Stimulated activated CD4-positive, alpha-beta T cell treated with anti-CD3 and anti-CD28 coated beads, Interleukin-12 subunit alpha, Interleukin-12 subunit beta, amount 100 ng/mL, for 24 hours (primary cell): Measurements from ENCODE around the gene SH3PXD2A.
"Not testable (repeated sequence)": the region's sequence is repeated elsewhere in the genome, so short reads cannot be mapped to it uniquely, and the experiment has no call there.

Experiments
- DNase-seq, 2 experiments: peaks; one replicate each; pipeline ENCODE4 v3.0.0-alpha.2; 2020; ENCODE audit warnings: low read depth in 2 of 2

Gene SH3PXD2A

DNA sequence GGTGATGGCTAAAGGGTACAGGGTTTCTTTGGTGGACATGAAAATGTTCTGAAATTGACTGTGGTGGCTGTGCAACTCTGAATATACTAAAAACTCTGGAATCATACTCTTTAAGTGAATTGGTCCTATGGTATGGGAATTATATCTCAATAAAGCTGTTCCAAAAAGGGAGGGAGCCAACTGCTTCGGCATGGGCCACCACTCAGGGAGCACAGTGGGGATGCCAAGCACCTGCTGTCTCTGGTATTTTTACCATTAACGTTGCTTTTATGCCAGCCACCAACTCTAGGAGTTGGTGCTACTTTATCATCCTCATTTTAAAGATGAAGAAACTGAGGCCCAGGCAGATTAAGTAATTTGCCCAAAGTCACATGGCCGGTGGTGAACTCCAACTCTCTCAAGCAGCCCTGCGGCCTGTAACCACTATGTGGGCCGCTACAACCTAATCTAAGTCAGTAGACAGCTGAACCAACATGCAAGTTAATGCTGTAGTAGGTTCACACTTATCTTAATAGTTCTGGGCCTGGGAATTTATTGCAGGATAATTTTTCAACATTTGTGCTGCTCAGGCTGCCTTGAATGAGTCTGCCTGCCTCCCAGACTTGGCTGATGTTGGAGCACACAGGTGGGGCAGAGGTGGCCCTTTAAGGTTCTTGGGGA, 20.8 kb downstream of the SH3PXD2A start:
- DNase-seq: no peak

DNA sequence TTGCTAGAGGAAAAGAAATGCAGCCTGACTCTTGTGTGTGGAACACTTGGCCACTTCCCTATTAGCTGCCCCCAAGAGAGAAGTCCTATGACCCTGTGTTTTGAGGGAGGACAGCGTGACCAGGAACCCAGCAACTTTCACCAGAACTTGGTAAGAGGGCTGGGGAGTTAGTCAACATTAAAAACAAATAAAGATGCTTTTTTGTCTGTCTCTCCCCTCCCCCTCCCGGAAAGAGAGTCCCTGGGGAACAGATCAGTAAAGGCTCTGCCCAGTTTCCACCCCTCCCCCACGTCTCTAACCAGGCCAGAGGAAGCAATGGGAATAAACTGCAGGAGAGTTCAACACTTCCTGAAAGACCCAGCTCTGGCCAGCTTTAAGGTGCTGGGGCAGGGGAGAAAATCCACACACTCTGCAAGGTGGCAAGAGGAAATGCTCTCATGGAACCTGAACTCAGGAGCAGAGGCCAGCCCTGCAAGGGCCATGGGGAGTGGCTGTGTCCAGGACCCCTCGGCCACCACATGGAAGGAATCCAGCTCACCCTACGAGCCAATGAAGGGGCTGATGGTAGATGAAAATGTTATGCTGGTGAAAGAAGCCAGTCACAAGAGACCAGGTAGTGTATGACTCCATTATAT, 21.5 kb downstream of the SH3PXD2A start:
- DNase-seq: no peak

DNA sequence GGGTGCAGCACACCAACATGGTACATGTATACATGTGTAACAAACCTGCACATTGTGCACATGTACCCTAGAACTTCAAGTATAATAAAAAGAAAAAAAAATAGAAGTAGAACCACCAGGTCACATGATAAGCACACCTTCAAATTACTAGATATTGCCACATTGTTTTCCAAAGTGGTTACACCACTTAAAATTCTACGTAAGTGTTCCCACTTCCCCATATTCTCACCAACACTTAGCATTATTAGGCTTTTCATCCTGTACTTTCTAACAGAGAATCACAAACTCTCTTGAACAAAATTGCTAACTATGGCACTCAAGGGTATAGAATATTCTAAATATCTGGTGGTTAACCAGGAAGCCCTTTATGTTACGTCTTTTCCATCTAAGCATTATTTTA, 22.6 kb downstream of the SH3PXD2A start:
- no peak for DNase-seq

DNA sequence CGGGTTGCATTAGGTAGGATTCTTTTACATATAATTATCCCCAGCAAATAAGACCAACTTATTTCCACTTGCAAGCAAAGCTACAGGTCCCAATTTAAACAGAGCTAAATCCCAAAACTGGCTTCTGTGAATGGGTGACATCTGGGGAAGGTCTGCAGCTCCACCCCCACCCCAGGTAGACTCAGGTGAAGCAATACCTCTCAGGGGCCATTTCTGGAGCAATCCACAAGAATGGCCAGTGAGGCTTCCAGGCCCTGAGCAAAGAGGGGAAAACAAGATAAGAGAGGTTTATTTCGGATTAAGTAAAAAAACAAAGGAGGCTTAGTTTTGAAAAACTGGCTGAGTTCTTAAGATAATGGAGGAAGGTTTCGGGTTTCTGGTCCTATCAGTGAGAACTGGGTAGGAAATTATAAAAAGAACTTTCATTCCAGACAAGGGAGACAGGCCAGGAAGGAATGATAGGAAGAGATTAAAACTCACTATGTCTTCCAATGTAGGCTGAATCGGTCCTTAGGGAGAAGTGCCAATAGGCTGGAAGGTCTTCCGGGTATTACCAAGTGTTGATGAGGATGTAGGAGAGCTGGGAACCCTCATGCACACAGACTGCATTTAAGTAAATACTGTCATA, 25.4 kb downstream of the SH3PXD2A start:
- no peak for DNase-seq

DNA sequence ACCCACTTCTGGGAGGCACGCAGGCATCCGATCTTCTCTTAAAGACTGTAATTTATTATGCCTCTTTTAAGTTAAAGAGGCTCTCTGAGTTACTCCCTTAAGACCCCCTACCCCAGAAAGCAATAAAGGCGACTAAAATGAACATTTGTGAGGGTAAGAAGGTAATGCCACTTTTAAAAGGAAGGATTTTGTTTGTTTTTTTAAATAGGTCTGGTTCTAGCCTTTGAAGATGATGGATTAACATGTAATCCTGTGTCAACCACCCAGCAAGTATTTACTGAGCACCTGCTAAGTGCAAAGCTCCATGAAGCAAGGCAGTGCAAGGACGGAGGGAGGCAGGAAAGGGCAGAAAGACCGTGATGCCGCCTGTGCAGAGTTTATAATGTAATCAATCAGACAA, 26.1 kb downstream of the SH3PXD2A start:
- no peak for DNase-seq

DNA sequence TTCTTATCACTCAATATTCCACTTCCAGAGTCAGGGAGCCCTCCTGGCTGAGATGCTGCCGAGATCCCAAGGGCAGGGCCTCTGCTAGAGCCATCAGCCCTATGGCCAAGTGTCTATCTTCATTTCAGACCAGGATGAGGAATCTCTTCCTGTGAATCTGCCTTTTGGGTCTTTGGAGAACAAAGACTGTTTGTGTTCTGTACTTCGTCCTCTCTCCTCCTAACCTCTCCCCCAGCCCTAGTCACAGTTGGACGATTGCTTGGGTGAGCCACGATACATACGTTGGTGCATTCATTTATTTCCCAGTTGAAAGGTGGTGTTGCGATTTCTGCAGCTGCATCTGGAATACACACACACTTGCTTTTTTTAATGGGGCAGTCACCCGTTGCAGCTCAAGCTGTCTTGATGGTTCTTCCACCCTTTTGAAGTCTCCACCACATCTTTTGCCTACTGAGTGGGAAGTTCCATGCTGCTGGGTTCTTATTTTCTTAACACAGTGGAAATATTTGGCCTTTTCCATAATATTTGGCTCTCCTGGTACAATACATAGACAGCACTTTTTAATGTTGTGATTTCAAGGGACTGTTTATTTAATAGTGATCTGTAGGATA, 26.7 kb downstream of the SH3PXD2A start:
- no peak for DNase-seq

DNA sequence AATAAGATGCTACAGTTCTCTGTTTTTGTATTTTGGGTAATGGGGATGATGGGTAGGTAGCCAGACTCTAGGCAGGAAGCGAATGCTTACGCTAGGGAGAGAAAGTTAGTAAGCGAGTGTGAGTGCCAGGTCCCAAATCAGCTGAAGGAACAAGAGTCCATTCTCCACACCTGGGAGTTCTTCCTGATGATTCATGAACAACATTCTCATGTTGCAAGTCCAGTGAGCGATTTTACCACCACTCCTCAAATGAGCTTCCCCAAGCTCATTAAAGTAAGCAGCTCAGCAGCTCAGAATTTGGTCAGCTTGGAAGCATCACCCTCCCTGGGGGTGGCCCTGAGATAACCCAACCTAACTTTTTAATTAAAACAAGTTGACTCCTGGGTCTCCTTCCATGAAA, 27.3 kb downstream of the SH3PXD2A start:
- DNase-seq: no peak

DNA sequence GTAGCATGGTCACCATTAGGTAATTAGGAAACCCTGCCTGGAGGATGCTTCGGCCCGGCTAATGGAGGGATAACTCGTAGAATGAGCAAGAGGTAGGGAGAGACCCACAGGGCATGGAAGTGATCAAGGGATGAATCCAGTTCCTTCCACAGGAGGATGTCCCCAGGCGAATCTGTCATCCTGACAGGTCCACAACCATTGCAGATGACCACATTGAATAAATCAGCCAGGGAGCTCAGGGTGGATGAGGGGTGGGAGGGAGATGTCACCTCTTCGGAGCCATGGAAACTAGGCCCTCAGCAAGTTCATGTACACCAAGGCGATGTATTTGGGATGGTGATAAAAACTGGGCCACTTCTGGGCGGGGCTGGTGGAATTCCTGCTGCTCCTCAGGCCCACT, 28.5 kb downstream of the SH3PXD2A start:
- no peak for DNase-seq

DNA sequence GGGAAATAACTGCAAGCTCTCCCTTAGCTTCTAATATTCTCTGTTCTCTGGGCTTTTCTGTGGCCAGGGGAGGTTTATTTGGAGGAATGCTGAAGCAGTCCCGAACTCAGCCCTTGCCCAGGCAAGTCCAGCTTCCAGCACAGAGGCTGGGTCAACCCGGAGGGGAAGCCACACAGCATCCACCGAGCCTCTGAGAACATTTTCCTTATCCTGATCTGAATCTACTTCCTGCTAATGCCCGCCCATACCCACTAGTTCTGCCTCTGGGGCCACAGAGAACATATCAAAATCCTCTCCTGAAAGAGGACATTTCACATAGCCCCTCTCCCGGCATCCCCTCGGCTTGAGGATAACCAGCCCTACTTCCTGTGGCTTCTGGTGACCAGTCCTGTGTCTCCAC, 31.1 kb downstream of the SH3PXD2A start:
- DNase-seq: no peak

DNA sequence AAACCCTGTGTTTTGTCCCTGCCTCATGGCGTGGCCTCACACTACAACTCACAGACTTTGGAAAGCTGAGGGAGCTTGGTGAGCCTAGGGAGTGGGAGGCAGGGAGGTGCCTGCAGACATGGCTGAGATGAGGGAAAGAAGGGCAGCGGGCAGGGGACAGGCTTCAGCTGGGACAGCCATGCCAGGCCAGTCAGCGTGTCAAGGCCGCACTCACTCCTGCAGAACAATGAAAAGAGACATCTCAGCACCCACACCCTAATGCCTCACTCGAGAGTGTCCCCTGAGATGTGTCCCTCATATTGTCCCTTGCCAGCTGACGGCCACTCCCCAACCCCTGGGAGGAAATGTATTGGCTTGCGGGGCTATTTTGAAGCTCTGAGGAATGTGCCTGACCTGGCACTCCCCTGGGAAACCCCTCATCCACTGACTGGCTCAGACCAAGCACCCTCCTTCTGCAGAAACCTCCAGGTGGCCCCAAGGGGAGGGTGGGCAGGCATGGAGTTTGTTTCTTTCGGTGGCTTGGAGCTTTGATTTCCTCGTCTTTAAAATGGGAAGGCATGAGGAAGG, 31.6 kb downstream of the SH3PXD2A start:
- no peak for DNase-seq

DNA sequence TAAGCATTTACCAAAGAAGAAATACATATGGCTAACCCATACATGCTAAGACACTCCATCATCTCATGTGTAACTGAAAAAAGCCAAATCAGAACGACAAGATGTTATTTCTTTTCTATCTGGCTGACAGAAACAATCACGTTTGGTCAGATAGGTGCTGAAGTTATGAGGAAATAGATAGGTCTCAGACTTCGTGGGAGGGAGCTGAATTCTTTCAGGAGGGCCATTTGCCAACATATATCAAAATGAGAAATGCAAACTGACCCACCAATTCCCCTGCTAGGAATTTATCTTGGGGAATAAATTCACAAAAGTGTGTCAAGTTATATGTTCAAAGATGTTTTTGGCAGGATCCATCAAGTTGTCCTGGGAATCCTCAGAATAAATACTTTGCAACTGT, 32.6 kb downstream of the SH3PXD2A start:
- DNase-seq: no peak

DNA sequence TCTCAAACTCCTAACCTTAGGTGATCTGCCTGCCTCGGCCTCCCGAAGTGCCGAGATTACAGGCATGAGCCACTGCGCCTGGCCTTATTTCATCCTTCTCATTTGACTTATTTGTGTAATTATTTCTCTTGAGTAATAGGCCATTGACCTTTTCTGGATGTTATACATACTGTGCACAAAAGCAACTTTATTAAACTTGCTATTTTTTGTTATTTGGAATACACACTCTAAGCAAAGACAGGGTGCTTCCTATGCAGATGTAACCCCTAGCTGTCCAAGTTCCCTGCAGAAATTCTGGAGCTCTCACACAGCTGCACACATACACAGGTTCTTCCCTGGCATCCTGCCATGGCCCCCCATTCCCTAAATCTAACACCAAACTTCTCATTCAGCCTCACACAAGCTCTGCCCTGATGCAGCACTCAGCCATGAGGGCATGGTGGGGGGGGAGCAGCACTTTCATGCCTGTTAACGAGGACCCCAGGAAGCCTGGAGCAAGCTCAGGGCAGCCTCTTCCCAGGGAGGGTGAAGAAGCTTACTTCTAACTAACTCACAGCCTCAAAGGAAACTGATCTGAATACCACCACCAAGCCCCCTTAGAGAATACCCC, 33.2 kb downstream of the SH3PXD2A start:
- DNase-seq: no peak

DNA sequence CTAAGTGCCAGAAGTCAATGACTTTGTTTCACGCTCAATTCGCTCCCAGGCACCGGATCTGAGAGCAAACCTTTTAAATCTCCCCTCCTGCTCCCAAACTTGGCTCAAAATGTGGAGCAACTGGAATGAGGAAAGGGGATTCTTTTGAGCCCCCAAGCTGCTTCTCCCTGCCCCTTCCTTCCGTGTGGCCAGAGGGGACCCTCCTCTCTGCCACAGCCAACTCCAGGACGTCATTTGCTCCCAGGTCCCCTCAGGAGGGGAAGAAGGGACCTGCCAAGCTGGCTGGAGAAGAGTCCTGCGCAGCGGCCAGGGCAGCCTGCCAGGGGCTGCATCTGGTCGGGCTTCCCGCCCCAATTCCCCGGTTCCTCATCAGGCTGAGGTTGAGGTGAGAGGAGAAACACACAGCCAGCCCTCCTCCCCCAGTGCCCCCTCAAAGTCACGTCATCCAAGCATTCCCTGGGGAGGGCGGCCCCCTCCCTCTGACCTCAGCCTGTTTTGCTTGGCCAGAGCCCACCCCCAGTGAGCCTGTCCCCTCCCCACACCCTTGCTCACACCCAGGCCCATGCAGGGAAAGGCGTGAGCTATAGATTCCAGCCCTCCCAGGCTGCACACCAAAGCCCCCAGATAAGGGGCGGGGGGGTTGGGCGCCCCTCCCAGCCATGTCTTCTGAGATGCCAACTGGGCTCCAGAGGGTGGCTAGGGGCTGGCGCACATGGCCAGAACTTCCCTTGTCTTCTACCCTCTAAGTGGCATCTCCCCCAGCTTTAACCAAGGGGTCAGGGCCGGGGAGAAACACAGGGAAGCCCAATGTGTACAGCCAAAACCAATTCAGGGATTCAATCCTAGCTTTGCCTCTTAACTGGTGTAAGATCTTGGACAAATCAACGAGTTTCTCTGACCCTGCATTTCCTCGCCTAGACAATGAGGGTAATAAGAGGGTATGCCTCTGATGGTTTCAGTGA, 35.0 kb downstream of the SH3PXD2A start:
- DNase-seq: no peak

DNA sequence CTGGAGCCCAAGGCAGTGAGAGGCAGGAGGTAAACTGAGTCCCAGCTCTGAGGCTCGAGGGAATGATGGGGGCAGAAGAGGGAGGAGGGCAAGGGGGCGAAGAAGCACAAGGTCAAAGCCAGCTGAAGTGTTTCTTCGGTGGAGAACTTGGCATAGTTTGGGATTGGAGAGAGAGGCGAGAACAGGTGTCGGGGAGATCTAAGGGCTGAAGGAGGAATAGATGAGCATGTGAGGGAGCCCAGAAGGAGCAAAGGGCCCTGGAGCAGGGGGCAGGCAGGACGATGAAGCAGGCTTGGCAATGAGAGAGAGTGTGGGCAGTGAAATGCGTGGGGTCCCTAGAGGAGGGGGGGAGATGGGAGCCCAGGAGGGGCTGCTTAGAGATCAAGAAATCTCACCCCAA, 35.9 kb downstream of the SH3PXD2A start:
- no peak for DNase-seq

DNA sequence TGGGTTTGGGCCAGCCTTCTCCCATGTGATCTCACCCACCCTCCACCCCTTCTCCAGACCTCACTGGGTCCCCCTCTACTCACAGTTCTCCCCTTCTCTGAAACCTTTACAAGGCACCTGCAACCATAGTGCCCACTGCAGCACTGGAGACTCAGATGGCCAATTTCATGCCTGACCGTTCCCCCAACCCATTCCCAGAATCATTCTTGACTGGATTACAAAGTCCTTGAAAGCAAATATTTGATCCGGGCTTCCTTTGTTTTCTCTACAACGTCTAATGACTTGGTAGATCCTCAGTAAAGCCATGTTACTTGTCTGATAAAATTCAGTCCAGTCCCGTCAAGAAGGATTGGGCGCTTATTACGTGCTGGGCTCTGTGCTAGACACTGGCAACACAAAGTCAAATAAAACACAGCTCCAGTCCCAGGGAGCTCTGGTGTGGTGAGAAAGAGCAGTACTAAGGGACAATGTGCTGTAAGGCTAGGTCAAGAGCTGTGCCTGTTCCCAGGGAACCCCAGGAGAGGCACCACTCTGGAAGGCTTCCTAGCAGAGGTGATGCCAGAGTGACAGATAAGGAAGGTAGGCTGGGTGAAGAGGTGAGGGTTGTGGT, 36.5 kb downstream of the SH3PXD2A start:
- no peak for DNase-seq

DNA sequence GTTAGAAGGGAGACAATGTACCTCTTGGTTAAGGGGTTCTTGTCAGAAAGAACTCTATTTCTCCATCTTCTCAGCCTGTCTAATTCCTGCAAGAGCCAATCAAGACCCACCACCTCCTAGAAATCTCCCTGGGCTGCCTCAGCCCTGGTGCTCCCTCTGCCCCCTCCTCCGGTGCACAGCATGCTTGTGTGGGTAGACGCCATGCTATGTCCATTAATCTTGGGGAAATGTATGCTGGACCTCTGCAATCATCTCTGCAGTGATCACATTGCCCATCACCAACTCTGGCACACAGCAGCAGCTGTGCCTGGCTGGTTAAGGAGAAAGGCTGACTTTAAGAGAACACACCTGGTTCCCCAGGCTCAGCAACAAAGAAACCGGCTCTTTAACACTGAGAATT, 37.3 kb downstream of the SH3PXD2A start:
- no peak for DNase-seq

DNA sequence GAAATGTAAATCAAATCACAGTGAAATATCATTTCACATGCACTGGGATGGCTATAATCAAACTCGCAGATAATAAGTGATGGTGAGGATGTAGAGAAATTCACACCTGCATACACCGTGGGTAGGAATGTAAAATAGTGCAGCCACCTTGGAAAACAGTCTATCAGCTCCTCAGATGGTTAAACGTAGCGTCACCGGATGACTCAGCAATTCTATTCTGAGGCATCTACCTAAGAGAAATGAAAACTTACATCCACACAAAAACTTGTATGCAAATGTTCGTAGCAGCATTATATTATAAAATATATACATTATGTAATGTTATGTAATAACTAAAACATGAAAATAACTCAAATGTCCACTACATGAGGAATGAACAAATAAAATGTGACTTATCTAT, 38.9 kb downstream of the SH3PXD2A start:
- DNase-seq: no peak

DNA sequence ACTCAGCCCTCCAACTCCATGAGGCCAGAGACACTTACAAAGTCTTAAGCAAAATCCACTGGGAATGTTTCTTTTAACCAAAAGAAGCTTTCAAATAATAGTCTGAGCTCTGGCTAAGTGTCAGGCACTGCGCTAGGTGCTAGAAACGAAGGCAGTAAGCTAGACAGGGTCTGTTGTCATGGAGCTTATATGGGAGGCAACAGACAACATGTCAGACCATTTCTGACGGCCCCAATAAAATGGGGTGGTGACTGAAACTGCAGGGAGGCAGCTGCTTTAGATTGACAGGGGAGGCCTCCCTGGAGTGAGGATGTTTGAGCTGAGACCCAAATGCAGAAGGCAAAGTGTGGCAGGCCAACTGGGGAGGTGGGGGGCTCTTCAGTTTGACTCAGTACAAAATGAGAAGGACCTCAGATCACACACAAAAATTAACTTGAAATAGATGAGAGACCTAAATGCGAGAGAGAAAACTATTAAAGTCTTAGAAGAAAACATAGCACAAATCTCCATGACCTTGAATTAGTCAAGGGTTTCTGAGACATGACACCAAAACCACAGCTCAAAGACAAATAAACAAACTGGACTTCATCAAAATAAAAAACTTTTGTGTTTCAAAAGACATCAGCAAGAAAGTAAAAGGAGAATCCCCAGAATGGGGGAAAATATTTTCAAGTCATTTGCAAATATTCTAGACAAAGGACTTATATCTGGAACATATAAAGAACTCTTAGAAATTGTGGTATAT, 40.6 kb downstream of the SH3PXD2A start:
- no peak for DNase-seq

DNA sequence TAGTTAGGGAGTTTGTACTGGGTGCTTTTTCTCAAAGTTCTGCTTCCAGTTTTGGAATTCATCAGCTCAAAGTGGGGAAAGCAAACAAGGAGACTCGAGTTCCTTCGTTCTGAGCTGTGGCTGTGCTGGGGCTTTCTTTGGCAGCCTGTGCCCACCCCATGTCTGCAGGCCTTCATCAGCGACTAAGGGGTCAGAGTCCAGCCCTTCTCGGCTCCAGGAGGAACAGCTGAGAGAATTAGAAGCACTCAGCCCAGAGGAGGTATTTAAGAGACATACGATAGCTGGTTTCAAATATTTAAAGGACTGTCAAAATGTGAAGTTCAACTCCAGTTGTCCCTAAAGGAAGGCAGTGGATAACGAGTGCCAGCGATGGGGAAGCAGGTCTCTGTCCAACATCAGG, 41.3 kb downstream of the SH3PXD2A start:
- DNase-seq: no peak

DNA sequence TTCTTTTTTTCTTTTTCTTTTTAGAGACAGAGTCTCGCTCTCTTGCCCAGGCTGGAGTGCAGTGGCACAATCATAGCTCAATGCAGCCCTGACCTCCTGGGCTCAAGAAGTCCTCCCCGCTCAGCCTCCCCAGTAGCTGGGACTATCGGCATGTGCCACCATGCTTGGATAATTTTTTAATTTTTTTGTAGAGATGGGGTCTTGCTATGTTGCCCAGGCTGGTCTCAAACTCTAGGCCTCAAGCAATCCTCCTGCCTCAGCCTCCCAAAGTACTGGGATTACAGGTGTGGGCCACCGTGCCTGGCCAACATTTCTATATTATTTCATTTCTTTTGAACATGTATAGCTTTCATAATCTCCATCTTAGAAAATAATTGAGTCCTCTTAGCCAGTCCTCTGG, 42.1 kb downstream of the SH3PXD2A start:
- DNase-seq: not testable (repeated sequence)
